ENCODE data around the gene LONP2. TPM values are rescaled to one million over a fixed set of nuclear protein-coding genes. Genes with fewer than 3 reads are reported as not detected.

The LONP2 gene
- total RNA-seq, 1 experiment from 2014 or later = 41.5 TPM

DNA sequence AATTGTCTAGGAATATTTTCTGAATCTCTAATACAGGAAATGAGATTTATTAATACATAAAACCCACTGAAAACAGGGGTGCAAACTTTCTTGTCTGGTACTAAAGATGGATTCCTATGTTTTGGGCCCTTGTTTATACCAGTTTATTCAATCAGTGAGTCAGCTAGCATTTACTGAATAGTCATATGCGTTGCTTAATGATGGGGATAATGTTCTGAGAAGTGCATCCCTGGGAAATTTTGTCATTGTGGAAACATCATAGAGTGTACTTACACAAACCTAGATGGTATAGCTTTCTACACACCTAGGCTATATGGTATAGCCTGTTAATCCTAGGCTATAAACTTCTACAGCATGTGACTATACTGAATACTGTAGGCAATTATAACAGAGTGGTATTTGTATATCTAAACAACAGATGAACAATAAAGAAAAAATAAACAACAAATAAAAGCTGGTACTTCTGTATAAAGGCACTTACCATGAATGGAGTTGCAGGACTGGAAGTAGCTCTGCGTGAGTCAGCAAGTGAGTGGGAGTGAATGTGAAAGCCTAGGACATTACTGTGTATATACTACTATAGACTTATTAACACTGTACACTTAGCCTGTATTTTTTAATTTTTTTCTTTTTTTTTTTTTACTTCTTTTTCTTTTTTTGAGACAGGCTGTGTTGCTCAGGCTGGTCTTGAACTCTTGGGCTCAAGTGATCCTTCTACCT is 77.4 kb downstream of the LONP2 start:
- DNase-seq = no peak
- no peaks in the 10 kb centered on the region for H3K9me3 ChIP-seq (ENCODE audit: low read length)
- peaks cover 5% of the 10 kb centered on the region for H3F3A ChIP-seq (ENCODE audit: low read length, unreplicated experiment)
- no peak overlapping the region for H3K9ac ChIP-seq (ENCODE audit: low read length)
- H3K4me1 ChIP-seq (ENCODE audit: insufficient read depth, low read length) = peaks cover 5% of the 10 kb centered on the region
- H4K20me1 ChIP-seq (ENCODE audit: low read length) = no peaks in the 10 kb centered on the region
- TF ChIP-seq EZH2 (IDR thresholded peaks at IDR 0.05; ENCODE audit: low read length, unreplicated experiment) (no peak), EZH2phosphoT487 (IDR thresholded peaks at IDR 0.05; ENCODE audit: borderline replicate concordance, low read length) (no peak)
- TF ChIP-seq, protein P1, sequence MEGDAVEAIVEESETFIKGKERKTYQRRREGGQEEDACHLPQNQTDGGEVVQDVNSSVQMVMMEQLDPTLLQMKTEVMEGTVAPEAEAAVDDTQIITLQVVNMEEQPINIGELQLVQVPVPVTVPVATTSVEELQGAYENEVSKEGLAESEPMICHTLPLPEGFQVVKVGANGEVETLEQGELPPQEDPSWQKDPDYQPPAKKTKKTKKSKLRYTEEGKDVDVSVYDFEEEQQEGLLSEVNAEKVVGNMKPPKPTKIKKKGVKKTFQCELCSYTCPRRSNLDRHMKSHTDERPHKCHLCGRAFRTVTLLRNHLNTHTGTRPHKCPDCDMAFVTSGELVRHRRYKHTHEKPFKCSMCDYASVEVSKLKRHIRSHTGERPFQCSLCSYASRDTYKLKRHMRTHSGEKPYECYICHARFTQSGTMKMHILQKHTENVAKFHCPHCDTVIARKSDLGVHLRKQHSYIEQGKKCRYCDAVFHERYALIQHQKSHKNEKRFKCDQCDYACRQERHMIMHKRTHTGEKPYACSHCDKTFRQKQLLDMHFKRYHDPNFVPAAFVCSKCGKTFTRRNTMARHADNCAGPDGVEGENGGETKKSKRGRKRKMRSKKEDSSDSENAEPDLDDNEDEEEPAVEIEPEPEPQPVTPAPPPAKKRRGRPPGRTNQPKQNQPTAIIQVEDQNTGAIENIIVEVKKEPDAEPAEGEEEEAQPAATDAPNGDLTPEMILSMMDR (conservative IDR thresholded peaks at IDR 0.05; ENCODE audit: low read depth, low read length) = no peak
- ATAC-seq = no peak
- POLR2A ChIA-PET (ENCODE audit: unreplicated experiment) = no interaction called here
- no peak overlapping the region for H3K4me3 ChIP-seq (ENCODE audit: low read length)
- CTCF ChIA-PET = no interaction called here
- no peaks in the 10 kb centered on the region for H3K9me2 ChIP-seq (replicated peaks; ENCODE audit: low read length)
- H3K4me2 ChIP-seq (ENCODE audit: low read length) = no peak overlapping the region
- H3K36me3 ChIP-seq (ENCODE audit: low read depth, low read length) = no peaks in the 10 kb centered on the region
- BruUV-seq (replicated peaks) = no TSS peak
- H3K79me2 ChIP-seq (ENCODE audit: low read length) = no peaks in the 10 kb centered on the region
- H2AFZ ChIP-seq (ENCODE audit: low read length) = no peak overlapping the region
- no peak overlapping the region for H3K27ac ChIP-seq (ENCODE audit: low read length)
- H3K27me3 ChIP-seq (ENCODE audit: low read length) = no peaks in the 10 kb centered on the region
- intact Hi-C loops (cut with micrococcal nuclease) = no loop called here

DNA sequence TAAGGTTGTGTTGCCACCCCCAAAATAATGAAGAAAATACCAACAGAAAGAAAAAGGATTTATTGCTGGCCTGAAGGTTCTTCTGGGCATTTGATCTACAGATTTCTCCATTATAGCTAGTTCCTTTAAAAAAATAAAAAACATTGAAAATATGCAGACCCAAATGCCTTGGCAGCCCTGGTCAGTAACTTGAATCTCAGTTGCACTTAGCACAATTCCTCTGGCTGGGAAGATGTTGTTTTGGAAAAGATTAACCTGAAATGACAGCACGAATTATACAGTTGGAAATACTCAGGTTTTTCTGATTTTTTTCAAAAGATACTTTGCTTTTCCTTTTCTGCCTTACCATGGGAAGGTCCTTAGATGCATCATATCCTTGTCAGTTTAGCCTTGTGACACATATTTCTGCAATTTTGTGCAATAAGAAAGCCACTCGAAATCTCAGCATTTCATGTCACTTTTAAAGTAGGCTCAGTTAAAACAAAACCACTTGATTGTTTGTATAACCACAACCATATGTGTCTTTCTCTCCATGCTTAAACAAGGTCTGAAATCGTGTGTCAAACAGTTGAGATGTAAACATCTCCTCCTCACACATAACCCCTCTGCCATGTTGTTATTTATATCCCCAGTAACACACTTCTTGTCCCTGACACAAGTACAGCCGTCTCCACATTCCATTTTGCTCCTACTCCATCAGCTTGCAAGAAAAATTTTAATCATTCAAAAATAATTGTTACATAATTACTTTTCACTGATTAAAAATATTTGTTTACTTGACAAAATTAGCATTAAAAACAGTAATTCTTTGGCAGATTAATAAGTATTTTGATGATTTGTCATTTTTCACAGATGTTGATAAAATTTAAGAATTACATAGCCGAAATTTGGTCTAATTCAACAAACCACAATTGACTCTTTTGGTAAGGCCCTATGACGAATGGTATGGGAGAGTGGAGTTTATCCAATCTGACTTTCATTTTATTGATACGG is 80.0 kb downstream of the LONP2 start:
- Histone ChIP-seq H3F3A (ENCODE audit: low read length, unreplicated experiment) (no peaks in the 10 kb centered on the region), H3K4me2 (ENCODE audit: low read length) (no peak overlapping the region), H3K9me2 (replicated peaks; ENCODE audit: low read length) (no peaks in the 10 kb centered on the region), H3K9ac (ENCODE audit: low read length) (no peak overlapping the region), H3K79me2 (ENCODE audit: low read length) (no peaks in the 10 kb centered on the region), H3K27me3 (ENCODE audit: low read length) (no peaks in the 10 kb centered on the region), H4K20me1 (ENCODE audit: low read length) (no peaks in the 10 kb centered on the region), H3K4me1 (ENCODE audit: insufficient read depth, low read length) (no peaks in the 10 kb centered on the region), H3K9me3 (ENCODE audit: low read length) (no peaks in the 10 kb centered on the region), H3K27ac (ENCODE audit: low read length) (no peak overlapping the region), H3K36me3 (ENCODE audit: low read depth, low read length) (no peaks in the 10 kb centered on the region), H2AFZ (ENCODE audit: low read length) (no peak overlapping the region), H3K4me3 (ENCODE audit: low read length) (no peak overlapping the region)
- intact Hi-C loops (cut with micrococcal nuclease) = no loop called here
- DNase-seq = no peak
- CTCF ChIA-PET = no interaction called here
- POLR2A ChIA-PET (ENCODE audit: unreplicated experiment) = no interaction called here
- no TSS peak for BruUV-seq (replicated peaks)
- no peak for TF ChIP-seq EZH2phosphoT487 (IDR thresholded peaks at IDR 0.05; ENCODE audit: borderline replicate concordance, low read length)
- no peak for TF ChIP-seq EZH2 (IDR thresholded peaks at IDR 0.05; ENCODE audit: low read length, unreplicated experiment)
- TF ChIP-seq, protein P1 (conservative IDR thresholded peaks at IDR 0.05; ENCODE audit: low read depth, low read length) = no peak
- ATAC-seq = no peak
